GM19193 (cell line): ENCODE results near the gene NKG7.
A peak's percentile ranks its signal among the peaks of the same experiment; 100 is the strongest.

ENCODE experiments used
- POLR2A ChIP-seq: IDR thresholded peaks from 4 replicates; pipeline ENCODE4 v1.6.1; 2011; ENCODE audit not compliant: insufficient read depth, insufficient read length; ENCODE audit errors: extremely low read depth

The NKG7 gene

GRCh38 chr19:51367565-51368365 lies 4.7 kb downstream of the NKG7 start:
- peak; percentile 67 for TF ChIP-seq POLR2A

- TF ChIP-seq POLR2A = peak; percentile 14
Measured at GRCh38 chr19:51367255-51367564, 5.2 kb downstream of the NKG7 start.

- peak; percentile 65 for TF ChIP-seq POLR2A
Measured at GRCh38 chr19:51366389-51367254, 5.8 kb downstream of the NKG7 start.

GRCh38 chr19:51365965-51366388 lies 6.5 kb downstream of the NKG7 start, which contains the start of gene ETFB:
TSS of gene ETFB (minus strand) at chr19:51366388. CDS start at chr19:51366326, 62 bp downstream.
- peak; percentile 71 for TF ChIP-seq POLR2A

GRCh38 chr19:51365211-51365964 lies 7.1 kb downstream of the NKG7 start:
- TF ChIP-seq POLR2A = no peak

- TF ChIP-seq POLR2A = no peak
Measured at GRCh38 chr19:51364200-51365106, 8.0 kb downstream of the NKG7 start.

GRCh38 chr19:51361239-51361638 lies 11.2 kb downstream of the NKG7 start:
- no peak for TF ChIP-seq POLR2A

GRCh38 chr19:51359294-51359693 lies 13.2 kb downstream of the NKG7 start:
- TF ChIP-seq POLR2A = no peak

- TF ChIP-seq POLR2A = no peak
Measured at GRCh38 chr19:51357952-51358351, 14.5 kb downstream of the NKG7 start.

- TF ChIP-seq POLR2A = no peak
Measured at GRCh38 chr19:51356159-51356801, 16.2 kb downstream of the NKG7 start.

GRCh38 chr19:51354742-51355148 lies 17.7 kb downstream of the NKG7 start:
- TF ChIP-seq POLR2A = no peak

GRCh38 chr19:51354103-51354741 lies 18.2 kb downstream of the NKG7 start:
- no peak for TF ChIP-seq POLR2A

GRCh38 chr19:51352783-51353360 lies 19.6 kb downstream of the NKG7 start:
- no peak for TF ChIP-seq POLR2A

GRCh38 chr19:51351266-51351990 lies 21.0 kb downstream of the NKG7 start:
- no peak for TF ChIP-seq POLR2A
